ENCODE measurements around the gene THEM4.

The THEM4 gene

DNA sequence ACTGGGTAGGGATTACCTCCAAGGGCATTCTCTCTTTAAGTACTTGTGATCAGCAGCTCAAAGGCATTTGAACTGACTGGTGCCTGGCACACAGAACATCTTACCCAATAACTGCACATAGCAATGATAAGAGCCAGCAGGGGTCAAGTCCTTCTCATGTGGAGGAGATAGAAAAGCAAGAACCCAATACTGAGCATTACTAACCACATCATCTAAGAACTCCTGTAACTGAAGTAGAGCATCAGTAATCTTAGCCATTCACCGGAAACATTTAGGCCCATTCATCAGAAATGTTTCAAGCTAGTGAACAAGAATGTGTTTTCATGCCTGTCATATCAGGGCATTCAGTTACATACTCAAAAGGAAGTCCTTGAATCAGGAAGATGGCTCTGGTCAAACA, 33.6 kb upstream of the THEM4 start:
- FAIRE-seq (no peak), DNase-seq (ENCODE audit: insufficient read length, low spot score) (no peak)
- TF ChIP-seq, protein P1, sequence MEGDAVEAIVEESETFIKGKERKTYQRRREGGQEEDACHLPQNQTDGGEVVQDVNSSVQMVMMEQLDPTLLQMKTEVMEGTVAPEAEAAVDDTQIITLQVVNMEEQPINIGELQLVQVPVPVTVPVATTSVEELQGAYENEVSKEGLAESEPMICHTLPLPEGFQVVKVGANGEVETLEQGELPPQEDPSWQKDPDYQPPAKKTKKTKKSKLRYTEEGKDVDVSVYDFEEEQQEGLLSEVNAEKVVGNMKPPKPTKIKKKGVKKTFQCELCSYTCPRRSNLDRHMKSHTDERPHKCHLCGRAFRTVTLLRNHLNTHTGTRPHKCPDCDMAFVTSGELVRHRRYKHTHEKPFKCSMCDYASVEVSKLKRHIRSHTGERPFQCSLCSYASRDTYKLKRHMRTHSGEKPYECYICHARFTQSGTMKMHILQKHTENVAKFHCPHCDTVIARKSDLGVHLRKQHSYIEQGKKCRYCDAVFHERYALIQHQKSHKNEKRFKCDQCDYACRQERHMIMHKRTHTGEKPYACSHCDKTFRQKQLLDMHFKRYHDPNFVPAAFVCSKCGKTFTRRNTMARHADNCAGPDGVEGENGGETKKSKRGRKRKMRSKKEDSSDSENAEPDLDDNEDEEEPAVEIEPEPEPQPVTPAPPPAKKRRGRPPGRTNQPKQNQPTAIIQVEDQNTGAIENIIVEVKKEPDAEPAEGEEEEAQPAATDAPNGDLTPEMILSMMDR (IDR thresholded peaks at IDR 0.05; ENCODE audit: insufficient read depth, missing control alignments), result no peak

DNA sequence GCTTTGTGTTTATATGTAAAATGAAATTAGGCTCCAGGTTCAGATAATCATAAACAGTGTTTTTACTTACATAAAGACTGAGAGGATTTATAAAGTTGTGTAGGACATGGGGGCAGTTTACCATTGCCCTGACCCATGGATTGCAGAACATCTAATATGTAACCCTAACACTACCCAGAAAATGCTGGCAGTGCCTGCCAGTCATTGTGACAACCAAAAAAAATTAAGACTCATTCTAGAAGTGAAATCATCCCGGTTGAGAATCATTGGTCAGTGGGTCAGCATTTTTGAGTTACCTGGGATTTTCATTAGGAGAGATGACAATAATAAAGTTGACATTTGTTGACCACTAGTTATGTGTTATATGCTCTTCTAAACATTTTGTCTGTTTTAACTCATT, 31.2 kb upstream of the THEM4 start:
- no peak for DNase-seq (ENCODE audit: insufficient read length, low spot score)
- no peak for FAIRE-seq
- TF ChIP-seq, protein P1 (IDR thresholded peaks at IDR 0.05; ENCODE audit: insufficient read depth, missing control alignments), result no peak

DNA sequence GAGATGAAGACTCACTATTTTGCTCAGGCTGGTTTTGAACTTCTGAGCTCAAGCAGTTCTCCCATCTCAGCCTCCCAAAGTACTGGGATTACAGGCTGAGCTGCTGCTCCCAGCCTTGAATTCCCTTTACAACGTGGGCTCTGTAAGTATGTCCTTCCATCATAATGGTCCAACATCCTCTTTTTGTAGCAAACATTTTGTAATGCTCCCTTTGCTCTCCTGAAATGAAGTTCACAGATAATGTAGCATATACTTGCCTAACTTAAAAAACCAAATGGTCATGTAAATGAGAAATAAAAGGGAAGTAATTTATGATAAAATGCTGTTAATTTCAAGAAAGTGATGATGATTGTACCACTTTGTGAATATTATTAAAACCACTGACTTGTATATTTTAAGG, 30.5 kb upstream of the THEM4 start:
- no peak for FAIRE-seq
- no peak for DNase-seq (ENCODE audit: insufficient read length, low spot score)
- TF ChIP-seq, protein P1 (IDR thresholded peaks at IDR 0.05; ENCODE audit: insufficient read depth, missing control alignments), result no peak

DNA sequence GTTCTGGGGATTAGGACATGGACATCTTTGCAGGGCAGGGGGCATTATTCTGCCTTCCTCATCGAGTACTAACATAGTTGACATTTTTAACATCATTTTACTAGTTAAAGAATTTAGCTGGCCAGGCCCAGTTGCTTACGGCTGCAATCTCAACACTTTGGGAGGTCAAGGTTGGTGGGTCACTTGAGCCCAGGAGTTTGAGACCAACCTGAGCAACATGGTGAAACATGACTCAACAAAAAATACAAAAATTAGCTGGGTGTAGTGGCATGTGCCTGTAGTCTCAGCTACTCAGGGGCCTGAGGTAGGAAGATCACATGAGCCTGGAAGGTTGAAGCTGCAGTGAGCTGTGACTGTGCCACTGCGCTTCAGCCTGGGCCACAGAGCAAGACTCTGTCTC, 29.8 kb upstream of the THEM4 start:
- TF ChIP-seq, protein P1 (IDR thresholded peaks at IDR 0.05; ENCODE audit: insufficient read depth, missing control alignments), result no peak
- DNase-seq (ENCODE audit: insufficient read length, low spot score) (no peak), FAIRE-seq (no peak)

DNA sequence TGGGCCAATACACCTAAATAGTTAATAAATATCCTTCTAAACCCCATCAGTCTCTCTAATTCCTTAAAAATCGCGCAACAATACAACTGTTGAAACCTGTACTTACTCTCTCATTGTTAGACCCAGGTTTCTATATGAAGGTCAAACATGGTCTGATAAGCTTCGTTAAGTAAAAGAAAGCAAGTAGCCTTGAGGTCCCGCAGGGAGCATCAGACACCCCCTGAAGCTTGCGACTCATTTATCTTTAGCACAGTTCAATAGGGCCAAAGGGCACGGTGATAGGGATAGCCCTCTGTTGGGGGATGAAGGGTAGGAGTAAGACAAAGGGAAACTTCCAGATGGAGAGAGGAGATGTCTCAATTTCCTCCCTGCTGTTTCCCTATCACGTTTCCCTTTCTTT, 27.3 kb upstream of the THEM4 start:
- FAIRE-seq, result no peak
- no peak for DNase-seq (ENCODE audit: insufficient read length, low spot score)
- TF ChIP-seq, protein P1 (IDR thresholded peaks at IDR 0.05; ENCODE audit: insufficient read depth, missing control alignments), result no peak

DNA sequence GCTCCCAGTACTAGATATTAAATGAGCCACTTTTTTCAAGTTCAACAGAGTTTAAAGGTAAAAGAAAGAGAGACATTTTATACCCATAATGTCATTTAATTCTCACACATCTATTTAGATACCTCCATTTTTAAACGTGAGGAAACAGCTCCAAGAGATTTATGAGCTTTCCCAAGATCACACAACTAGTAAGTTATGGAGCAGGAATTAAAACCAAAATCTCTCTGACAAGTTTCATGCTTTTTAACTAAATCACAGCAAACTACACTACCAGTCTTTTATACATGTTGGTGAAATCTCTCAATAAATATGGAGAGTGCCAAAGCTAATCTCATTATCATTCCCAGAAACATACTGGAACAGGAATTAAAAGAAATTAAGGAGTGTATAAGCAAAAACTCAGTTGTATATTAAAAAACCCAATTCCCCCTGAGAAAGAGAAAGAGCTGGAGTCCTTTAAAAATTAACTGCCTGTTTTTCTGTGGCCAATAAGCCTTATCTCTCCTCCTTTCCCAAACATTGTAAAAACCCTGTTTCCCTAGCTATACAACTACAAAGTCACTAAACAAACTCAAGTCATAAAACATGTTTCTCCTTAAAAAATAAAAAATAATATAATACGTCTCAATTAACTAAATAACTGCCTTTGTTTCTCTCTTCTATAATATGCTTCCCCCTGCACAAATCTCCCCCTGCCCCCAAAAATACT, 26.7 kb upstream of the THEM4 start:
- no peak for DNase-seq (ENCODE audit: insufficient read length, low spot score)
- FAIRE-seq, result no peak
- TF ChIP-seq, protein P1 (IDR thresholded peaks at IDR 0.05; ENCODE audit: insufficient read depth, missing control alignments), result no peak

DNA sequence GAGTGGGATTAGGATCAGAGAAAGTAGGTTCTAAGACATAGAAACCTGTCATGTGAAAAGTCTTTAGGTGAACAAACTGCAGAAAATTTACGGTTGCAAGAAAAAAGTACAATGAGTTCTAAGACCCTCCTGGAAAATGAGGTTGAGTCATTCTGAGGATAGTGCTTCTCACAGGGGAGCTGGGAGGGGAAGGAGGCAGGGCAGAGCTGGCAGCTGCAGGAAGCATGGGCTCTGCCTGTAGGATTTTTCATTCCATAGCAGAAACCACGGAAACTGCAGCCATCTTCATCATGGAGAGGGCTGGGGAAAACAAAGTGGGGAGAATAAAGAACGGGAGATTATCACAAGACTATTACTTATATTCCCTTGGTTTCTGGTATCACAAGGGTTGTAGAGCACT, 25.8 kb upstream of the THEM4 start:
- no peak for DNase-seq (ENCODE audit: insufficient read length, low spot score)
- TF ChIP-seq, protein P1 (IDR thresholded peaks at IDR 0.05; ENCODE audit: insufficient read depth, missing control alignments), result no peak
- FAIRE-seq, result no peak

All from D721Med (cell line).